Adrenal gland (tissue), 12 donors: Measurements from ENCODE around the gene TAF4. TPM values are rescaled to one million over a fixed set of nuclear protein-coding genes. Genes with fewer than 3 reads are reported as not detected.
"Not testable (repeated sequence)": the region's sequence is repeated elsewhere in the genome, so short reads cannot be mapped to it uniquely, and the experiment has no call there.

Experiments
- DNase-seq, 7 donors: peaks; one replicate each; pipeline ENCODE4 v3.0.0-alpha.2; 2019 to 2020
- H3K27ac ChIP-seq, 5 donors: fragments of 200-600 bp; sonication (generic) in 4 of 5; 1 replicate in 3 of 5; 2 replicates in 2 of 5; pipeline versions ENCODE4 v1.5.1 to v1.8.0; 2016 to 2020; ENCODE audit warnings: mild to moderate bottlenecking in 1 of 5
- H3K27me3 ChIP-seq: fragments of 200-600 bp; 2 replicates; pipeline ENCODE4 v1.8.0; 2021
- H3K36me3 ChIP-seq, 2 donors: fragments of 200-600 bp; replicated peaks in 1 of 2; 1 replicate in 1 of 2; 2 replicates in 1 of 2; pipeline versions ENCODE4 v1.5.1 to v1.8.0; 2018 to 2022
- H3K4me1 ChIP-seq, 2 donors: fragments of 200-600 bp; replicated peaks in 1 of 2; 1 replicate in 1 of 2; 2 replicates in 1 of 2; pipeline versions ENCODE4 v1.5.1 to v1.8.0; 2018 to 2021
- H3K4me3 ChIP-seq, 4 donors: fragments of 200-600 bp; sonication (generic) in 3 of 4; one replicate each; pipeline ENCODE4 v1.5.1; 2016 to 2018
- H3K9me3 ChIP-seq, 3 donors: fragments of 200-600 bp; sonication (generic) in 1 of 3; replicated peaks in 1 of 3; 1 replicate in 2 of 3; 2 replicates in 1 of 3; pipeline versions ENCODE4 v1.5.1 to v1.8.0; 2016 to 2021
- CTCF ChIP-seq, 6 experiments: fragments of 450-650 bp in 4 of 6; fragments of 200-600 bp in 2 of 6; sonication (generic) in 1 of 6; IDR thresholded peaks; 1 replicate in 5 of 6; 2 replicates in 1 of 6; pipeline versions ENCODE4 v1.5.1 to v1.8.0; 2016 to 2021; ENCODE audit warnings: antibody characterized with exemption in 6 of 6, mild to moderate bottlenecking in 2 of 6, moderate library complexity in 1 of 6
- POLR2A ChIP-seq, 2 donors: fragments of 450-650 bp; IDR thresholded peaks; one replicate each; pipeline ENCODE4 v1.6.1; 2017; ENCODE audit warnings: antibody characterized with exemption in 2 of 2, mild to moderate bottlenecking in 2 of 2, moderate library complexity in 1 of 2
- WGBS, 4 donors: extraction: QIAGEN DNeasy Blood & Tissue Kit in 2 of 4; methylation state at CpG; one replicate each; pipeline versions ENCODE4 v1.1.5 to v1.1.7; 2013 to 2017; 5-methylcytosine and 5-hydroxymethylcytosine counted together
- intact Hi-C, 2 donors: fragments of 100-400 bp; cut with DNase I; formaldehyde crosslinking; loops; one replicate each; pipeline versions ENCODE4 v1.14.1 to v1.15.0; 2022 to 2023
- polyA plus RNA-seq, 3 donors: library from polyadenylated mRNA; stranded (reverse); fragments of 200-250 nt in 2 of 3; fragments of 350-450 nt in 1 of 3; fragmentation: Illumina TruSeq in 1 of 3; extraction: RNeasy Lipid Tissue Mini Kit (QIAGEN cat#74804) in 1 of 3; gene quantifications; one replicate each; pipeline ENCODE4 v1.2.3, GENCODE V29; 2013 to 2014
- total RNA-seq, 9 donors: library from RNA; depleted of rRNA in 4 of 9; stranded (reverse); fragments of >200 nt in 4 of 9; fragments of 120-200 nt in 1 of 9; fragmentation: NEBNext Ultra II Directional in 1 of 9; extraction: Animal tissue kit (Norgen Biotek cat#: 25700) in 1 of 9; gene quantifications; one replicate each; pipeline versions ENCODE4 v1.1.0 to v1.2.4, GENCODE V29; 2013 to 2023
- donor health status: healthy with polysubstance abuse.
- donor health status: Bipolar disorder and iron deficiency.
- donor health status: DM: yes; HTN: yes; CAD: no.
- donor health status: DM: no; HTN: no; CAD: no.
- donor health status: DM: no; HTN: no; CAD: no.
- donor health status: DM: yes; HTN: yes; CAD: no.

Gene TAF4
- total and polyA plus RNA-seq, 12 donors: 5.2 to 30.9 (median 14.8) TPM

GRCh38 chr20:61983965-61984364 is 81.7 kb downstream of the TAF4 start:
- no peaks in the 10 kb centered on the region for H3K27me3 ChIP-seq
- WGBS, 4 donors: 82 to 94% (median 90%) methylated on average over 17 of the region's 17 CpGs
- intact Hi-C loops: no loop called here
- H3K36me3 ChIP-seq: peaks cover 0 to 9% of the 10 kb centered on the region in 2 donors
- no peak overlapping the region for H3K27ac ChIP-seq
- H3K9me3 ChIP-seq: no peaks in the 10 kb centered on the region
- no peak for DNase-seq
- no peak for TF ChIP-seq POLR2A (IDR thresholded peaks at IDR 0.05)
- TF ChIP-seq CTCF (IDR thresholded peaks at IDR 0.05): no peak
- H3K4me1 ChIP-seq: no peaks in the 10 kb centered on the region
- no peak overlapping the region for H3K4me3 ChIP-seq

- Histone ChIP-seq H3K27ac (no peak overlapping the region), H3K27me3 (no peaks in the 10 kb centered on the region), H3K36me3 (peaks cover 0 to 9% of the 10 kb centered on the region in 2 donors), H3K9me3 (no peaks in the 10 kb centered on the region), H3K4me1 (no peaks in the 10 kb centered on the region), H3K4me3 (no peak overlapping the region)
- intact Hi-C loops: no loop called here
- WGBS, 4 donors: 91 to 96% (median 94%) methylated on average over 11 of the region's 11 CpGs
- no peak for DNase-seq
- TF ChIP-seq POLR2A (IDR thresholded peaks at IDR 0.05): no peak
- no peak for TF ChIP-seq CTCF (IDR thresholded peaks at IDR 0.05)
Measured at GRCh38 chr20:61982951-61983315, 82.7 kb downstream of the TAF4 start.

GRCh38 chr20:61982191-61982950 is 83.3 kb downstream of the TAF4 start:
- intact Hi-C loops: no loop called here
- DNase-seq: no peak

GRCh38 chr20:61981691-61982090 is 84.0 kb downstream of the TAF4 start:
- WGBS, 4 donors: 78 to 88% (median 81%) methylated on average over 10 to 11 of the region's 11 CpGs
- not testable (repeated sequence) for H3K36me3 ChIP-seq

More at GRCh38 chr20:61982191-61982950, 83.3 kb downstream of the TAF4 start:
- no peaks in the 10 kb centered on the region for H3K4me1 ChIP-seq
- no peak overlapping the region for H3K4me3 ChIP-seq
- no peak overlapping the region for H3K27ac ChIP-seq
- 82 to 88% (median 85%) methylated on average over 13 to 18 of the region's 18 CpGs for WGBS, 4 donors
- no peaks in the 10 kb centered on the region for H3K9me3 ChIP-seq
- peaks cover 0 to 6% of the 10 kb centered on the region in 2 donors for H3K36me3 ChIP-seq
- H3K27me3 ChIP-seq: no peaks in the 10 kb centered on the region
- no peak for TF ChIP-seq CTCF (IDR thresholded peaks at IDR 0.05)
- TF ChIP-seq POLR2A (IDR thresholded peaks at IDR 0.05): no peak

More at GRCh38 chr20:61981691-61982090, 84.0 kb downstream of the TAF4 start:
- H3K4me3 ChIP-seq, H3K9me3 ChIP-seq, H3K27ac ChIP-seq, H3K27me3 ChIP-seq, H3K4me1 ChIP-seq, intact Hi-C loops, DNase-seq: not testable (repeated sequence)
